T-helper 22 cell (primary cell): ENCODE measurements around the gene MREG.

Experiments used
- DNase-seq: peaks from one replicate; pipeline ENCODE4 v3.0.0-alpha.2; 2020; ENCODE audit warnings: low read depth

Gene MREG

GRCh38 chr2:215918901-215919599 lies 94.3 kb downstream of the MREG start:
- DNase-seq: no peak

DNA sequence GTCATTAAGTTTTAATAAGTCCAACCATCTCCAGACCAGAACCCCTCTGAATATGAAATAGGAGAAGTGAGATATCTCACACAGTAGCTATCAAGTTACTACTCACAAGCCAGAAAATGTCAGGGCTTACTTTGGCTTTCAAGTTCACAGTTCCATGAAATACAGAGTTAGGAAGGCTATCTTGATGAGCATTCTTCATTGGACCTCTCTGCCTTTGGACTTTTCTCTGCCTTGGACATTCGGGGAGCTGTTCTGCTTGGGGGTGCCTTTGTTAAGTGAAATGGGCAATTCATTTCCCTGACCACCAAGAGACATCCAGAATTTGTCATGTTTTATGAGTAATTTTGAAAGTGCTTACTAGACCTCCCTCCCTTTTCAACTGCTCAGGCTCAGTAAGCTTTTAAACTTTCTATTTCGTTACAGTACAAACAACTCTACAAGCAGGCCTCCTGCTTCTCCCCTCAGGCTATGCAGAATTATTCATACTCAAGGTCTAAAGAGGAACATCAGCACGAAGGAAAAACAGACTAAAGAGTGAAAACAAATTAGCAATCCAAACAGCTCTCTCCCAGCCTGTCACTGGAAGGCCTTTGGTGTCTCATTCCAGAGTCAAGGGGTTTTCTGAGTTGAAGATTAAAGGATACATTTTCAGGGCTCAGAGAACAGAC lies 95.3 kb downstream of the MREG start:
- no peak for DNase-seq

GRCh38 chr2:215915441-215915840 lies 97.9 kb downstream of the MREG start:
- DNase-seq: no peak

DNA sequence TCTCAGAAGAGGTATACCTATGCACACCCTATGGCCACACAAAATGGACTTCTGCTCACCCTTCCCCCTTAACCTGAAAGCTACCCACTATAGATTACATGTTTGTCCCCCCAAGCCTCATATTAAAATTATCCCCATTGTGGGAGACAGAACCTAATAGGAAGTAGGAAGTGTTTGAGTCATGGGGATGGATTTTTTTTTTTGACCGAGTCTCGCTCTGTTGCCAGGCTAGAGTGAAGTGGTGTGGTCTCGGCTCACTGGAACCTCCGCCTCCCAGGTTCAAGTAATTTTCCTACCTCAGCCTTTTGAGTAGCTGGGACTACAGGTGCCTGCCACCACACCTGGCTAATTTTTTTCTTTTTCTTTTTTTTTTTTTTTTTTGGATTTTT lies 98.6 kb downstream of the MREG start:
- no peak for DNase-seq

DNA sequence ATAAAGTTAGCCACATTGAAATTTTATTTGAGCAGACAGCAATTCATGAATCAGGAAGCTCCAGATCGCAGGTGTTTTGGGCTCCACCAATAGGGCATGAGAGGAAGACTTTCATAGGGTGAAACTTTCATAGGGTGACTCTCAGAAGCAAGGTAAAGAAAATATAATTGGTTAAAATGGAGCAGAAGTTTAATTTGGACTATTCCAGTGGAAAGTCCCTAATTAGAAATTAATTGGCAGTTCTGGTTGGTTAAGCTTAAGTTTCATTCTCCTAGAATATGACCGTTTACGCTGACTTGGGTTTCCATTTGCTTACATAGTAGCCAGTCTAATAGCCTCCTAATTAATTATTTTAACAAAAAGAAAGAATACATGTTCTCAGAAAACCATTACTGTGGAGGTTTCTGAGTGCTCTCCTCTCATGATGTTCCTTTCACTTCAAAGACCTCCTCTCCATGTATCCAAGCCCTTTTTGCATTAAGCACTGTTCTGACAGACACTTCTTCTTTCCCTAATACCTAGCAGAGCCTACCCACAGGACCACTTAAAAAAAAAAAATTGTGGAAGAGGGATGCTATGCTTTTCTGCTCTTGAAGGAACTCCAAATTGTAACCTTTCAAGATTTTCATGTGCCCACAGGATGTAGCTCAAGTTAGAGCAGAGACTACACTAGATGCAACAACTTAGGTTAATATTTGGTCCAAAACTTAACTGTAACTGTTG lies 99.1 kb downstream of the MREG start:
- DNase-seq: no peak

DNA sequence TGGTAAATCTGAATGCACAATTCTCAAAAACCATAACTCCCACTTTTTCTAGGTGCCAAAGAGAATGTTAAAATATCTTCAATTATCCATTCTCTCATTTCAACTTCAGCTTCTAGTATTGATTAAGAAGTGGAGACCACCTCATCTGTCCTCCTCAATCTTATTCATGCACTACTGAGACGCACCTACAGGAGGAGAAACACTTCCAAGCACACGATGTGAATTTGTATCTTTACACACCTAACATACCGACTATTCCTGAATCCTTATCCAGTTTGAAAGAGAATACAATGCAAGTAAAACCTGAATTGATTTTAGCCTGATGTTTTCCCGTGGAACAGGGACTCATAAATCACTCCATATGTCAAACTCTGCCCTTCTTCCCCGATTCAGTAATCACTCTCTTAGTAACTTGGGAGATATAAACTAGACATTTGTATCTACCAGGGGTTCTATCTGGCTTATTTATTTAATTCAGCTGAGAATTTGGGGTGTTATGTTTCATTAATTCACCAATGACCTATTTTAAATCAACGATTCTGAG lies 101.0 kb downstream of the MREG start:
- DNase-seq: no peak

GRCh38 chr2:215911301-215912085 lies 101.9 kb downstream of the MREG start:
- DNase-seq: no peak

DNA sequence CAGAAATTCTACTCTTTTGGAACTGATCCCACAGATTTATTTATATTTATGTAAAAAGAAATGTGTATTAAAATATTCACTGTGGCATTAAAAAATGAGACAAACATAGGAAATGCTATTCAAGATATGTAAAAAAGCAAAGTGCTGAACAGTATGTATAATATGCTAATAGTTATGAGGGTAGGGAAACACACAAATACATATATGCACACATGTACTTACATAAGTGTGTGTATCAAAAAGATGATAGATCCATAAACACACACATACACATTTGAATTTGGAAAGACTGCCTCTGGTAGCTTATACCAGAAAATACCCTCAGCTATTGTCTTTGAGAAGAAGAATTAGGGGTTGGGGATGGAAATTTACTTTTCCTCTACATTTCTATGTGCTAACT lies 103.2 kb downstream of the MREG start:
- DNase-seq: no peak

DNA sequence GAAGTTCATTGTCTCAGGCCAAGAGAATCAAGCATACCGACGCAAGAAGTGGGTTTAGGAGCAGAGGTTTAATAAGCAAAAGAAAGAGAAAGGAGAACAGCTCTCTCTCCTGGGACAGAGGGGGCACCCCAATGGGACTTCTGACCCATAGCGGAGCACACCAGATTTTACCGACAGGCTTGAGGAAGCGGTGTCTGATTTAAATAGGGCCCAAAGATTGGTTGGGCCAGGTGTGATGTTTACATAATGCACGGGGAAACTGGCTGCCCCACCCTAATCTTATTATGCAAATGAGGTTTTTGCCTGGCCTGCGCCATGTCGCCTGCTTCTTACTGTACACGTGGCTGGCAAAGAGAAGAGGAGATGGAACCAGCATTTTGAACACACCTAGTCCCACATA lies 106.2 kb downstream of the MREG start:
- DNase-seq: no peak

DNA sequence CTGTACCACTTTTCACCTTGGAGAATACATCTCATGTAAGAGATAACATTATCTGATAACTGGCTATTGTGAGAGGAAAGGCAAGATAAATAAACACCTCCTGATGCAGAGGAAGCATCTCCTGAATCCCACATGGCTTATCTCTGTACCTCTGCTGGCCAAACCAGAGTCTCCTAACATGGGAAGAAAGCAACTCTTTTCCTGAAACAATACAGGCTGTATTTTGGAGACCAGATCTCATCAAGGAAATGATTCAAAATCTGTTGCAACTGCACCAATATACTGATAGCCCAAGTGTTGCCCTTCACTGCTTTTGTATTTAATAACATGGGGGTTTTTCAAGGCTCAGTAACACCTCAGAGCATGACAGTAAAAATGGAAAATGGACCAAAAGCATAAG lies 106.9 kb downstream of the MREG start:
- DNase-seq: no peak

DNA sequence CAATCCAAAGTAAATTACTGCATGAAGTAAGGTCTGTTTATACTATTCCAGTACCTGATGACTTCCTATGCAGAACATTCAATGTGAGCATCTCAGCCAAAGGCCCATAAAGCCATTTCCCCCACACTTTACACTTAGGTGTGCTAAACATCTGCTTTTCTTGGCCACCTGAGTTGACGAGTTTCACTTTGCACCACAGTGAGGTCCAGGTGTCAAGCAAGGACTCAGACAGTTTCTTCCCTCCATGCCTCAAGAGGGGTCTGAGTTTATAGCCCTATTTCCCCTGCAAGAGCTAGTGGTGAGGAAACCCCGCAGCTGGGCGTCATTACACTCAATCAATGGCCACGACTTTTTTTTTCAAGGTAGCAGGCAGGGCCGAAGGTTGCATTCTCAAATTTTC lies 107.7 kb downstream of the MREG start:
- no peak for DNase-seq

DNA sequence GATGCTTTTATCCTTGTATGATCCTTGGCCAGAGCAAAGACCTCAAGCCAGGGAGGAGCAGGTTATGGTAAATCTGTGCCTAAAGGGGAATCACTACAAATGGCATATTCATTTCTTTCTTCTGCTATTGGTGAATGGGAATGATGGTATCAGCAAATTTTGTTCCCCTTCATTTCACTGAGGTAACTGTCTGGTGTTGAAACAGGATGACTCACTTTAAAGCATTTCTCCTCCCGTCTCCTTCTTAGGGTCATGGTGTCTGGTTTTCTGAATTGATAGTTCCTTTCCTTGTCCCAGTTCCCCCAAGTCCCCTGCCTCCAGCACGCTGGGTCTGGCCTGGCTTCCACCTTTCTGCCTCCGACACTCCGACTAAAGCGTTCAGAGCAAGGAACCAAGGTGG lies 109.2 kb downstream of the MREG start:
- no peak for DNase-seq

DNA sequence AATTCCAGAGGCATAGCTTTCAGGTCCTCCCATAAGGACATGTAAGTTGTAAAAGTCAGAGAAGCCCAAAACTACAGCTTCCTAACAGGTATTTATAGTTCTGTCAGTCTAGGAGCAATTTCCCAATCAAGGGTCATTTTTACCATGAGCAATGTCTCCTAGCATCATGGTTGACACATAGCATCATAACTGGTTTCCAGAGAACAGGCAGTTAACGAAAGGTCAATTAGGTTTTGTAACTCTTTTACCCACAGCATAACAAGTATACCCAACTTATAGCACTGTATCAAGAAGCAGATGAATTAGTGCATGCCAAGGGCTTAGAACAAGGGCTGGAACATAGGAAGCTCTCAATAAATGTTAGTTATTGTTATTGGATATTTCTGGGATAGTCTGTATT lies 110.1 kb downstream of the MREG start:
- no peak for DNase-seq

DNA sequence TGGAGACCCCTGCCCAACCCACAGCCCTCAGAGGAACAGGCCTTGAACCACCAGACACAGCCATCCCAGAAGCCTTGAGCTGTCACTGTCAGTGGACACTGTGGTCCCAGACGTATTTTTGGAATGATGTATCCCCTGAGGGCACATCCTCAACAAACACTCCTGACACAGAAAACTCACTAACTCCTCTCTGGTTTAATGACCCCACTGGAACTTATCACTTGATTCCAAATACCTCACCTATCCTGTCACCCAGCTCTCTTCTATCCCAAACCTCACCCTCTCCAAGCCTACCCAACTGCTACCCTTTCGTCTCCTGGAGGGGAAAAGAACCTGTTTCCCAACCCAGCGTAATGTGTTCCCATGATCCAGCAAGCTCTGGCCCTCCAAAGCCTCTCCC lies 111.6 kb downstream of the MREG start:
- DNase-seq: no peak

- DNase-seq: no peak
These were observed 112.5 kb downstream of the MREG start for GRCh38 chr2:215900843-215901242.

GRCh38 chr2:215900203-215900611 lies 113.1 kb downstream of the MREG start:
- DNase-seq: no peak

DNA sequence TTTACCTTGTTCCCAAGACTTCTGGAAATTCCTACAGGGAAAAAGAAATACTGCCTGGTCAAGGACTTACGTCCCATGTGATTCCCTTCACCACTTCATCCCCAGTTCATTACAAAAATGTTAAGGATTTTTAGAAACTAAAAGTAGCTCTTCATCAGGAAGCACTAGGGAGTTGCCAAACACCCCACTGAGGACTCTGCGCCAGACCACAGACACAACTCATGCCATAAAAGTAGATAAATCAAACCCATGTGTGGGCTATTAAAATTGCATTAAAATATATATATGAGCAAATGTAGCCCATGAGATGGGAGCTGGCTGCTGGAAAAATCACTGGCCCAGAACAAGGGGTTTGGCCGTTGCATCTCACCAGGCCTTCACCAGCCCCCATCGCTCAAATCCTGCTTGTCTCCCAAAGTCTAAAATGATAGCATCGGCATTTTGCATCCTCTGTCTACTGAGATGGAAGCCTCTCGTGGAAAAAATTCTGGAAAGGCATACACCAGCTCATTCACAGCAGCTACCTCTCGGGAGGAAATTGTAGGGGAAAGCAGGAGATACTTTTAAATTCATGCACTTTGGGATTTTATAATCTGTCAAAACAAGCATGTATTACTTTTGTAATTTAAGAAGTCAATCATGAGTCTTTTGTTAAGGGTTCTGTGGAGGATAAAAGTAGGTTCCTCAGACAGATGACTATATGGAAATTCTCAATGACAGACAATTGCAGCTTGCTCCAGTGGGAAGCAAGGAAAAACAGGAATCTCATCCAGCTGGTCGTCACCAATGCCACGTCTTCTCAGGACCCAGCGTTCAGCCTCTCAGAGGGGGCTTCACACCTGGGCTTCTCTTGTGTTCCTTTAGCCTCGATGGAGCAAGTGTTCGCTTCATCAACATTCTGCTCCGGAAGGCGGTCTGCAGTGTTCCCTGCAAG lies 113.9 kb downstream of the MREG start:
- no peak for DNase-seq

DNA sequence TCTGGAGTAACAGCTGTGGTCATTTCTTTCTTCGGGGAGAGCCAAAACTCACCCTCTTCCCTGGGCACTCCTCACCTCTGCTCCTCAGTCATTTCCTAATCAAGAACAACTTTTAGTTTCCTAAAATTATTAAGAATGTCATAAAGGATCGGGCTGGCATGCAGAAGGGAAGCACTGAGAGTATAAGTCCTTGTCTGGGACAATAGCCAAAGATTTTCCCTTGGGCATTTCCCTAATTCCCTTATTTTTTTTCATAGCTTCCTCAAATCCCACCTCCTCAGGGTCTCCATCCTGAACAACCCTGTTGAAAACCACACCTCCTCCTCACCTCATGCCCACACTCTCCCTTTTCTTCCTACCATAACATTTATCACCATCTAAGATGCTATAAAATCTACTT lies 115.0 kb downstream of the MREG start:
- DNase-seq: no peak

DNA sequence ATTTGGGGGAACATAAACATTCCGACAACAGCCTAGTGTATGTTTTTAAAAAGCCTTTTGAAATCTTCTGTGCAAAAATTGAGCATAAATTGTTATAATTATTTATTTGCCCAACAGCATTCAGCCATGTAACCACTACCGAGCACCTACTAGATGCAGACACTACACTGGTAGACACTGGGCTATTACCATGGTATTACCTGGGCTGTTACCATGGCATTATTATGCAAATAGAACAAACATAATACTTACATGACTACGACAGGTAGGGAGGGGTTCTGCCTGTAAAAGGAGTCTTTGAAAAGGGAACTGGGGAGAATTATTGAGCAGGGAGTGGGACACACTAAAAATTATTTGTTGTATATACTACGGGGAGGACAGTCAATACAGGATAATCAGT lies 116.4 kb downstream of the MREG start:
- no peak for DNase-seq

- DNase-seq: no peak
These were observed 118.0 kb downstream of the MREG start for GRCh38 chr2:215895330-215895729.
